B cell (primary cell): ENCODE measurements around the gene VPS54.

Experiments used
- EZH2 ChIP-seq: IDR thresholded peaks from 2 replicates; pipeline ENCODE4 v1.6.1; 2012; ENCODE audit warnings: borderline replicate concordance, low read depth, mild to moderate bottlenecking, moderate library complexity, low read length; ENCODE audit not compliant: insufficient read depth, poor library complexity, severe bottlenecking
- TF ChIP-seq, protein P1 (sequence below): fragments of 200-600 bp; IDR thresholded peaks from one replicate; pipeline ENCODE4 v1.8.0; 2022; ENCODE audit warnings: antibody characterized with exemption, mild to moderate bottlenecking

DNA sequence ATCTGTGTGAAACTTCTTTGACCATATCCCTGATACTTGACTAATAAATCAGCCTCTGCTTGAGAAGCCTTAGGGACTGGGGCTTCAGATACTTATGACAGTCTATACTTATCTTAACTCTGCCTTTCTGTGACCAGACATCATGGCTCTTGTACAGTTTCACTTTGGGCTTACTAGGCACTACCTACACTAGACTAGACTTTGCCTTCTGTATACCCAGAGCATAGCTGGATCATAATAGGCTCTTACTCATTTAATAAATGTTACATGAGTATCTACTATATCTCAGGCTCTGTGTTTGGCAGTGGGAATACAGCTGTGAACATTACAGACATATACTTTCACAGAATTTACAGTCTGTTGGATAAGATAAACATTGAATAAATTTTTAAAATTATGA is 168.6 kb downstream of the VPS54 start:
- TF ChIP-seq, protein P1, sequence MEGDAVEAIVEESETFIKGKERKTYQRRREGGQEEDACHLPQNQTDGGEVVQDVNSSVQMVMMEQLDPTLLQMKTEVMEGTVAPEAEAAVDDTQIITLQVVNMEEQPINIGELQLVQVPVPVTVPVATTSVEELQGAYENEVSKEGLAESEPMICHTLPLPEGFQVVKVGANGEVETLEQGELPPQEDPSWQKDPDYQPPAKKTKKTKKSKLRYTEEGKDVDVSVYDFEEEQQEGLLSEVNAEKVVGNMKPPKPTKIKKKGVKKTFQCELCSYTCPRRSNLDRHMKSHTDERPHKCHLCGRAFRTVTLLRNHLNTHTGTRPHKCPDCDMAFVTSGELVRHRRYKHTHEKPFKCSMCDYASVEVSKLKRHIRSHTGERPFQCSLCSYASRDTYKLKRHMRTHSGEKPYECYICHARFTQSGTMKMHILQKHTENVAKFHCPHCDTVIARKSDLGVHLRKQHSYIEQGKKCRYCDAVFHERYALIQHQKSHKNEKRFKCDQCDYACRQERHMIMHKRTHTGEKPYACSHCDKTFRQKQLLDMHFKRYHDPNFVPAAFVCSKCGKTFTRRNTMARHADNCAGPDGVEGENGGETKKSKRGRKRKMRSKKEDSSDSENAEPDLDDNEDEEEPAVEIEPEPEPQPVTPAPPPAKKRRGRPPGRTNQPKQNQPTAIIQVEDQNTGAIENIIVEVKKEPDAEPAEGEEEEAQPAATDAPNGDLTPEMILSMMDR, result no peak
- TF ChIP-seq EZH2, result no peak
